GM12875 (cell line): ENCODE data around the gene GALT.

Source experiments
- H3K4me3 ChIP-seq: one replicate; pipeline ENCODE4 v1.5.1; 2011; ENCODE audit warnings: low read depth, low read length, control low read depth
- CTCF ChIP-seq: IDR thresholded peaks from 2 replicates; pipeline ENCODE4 v1.5.1; 2011; ENCODE audit warnings: low read depth, mild to moderate bottlenecking, control low read depth, inconsistent platforms, low read length, moderate library complexity, borderline replicate concordance; ENCODE audit not compliant: insufficient read depth

Gene GALT

GRCh38 chr9:34690983-34691935, 44.8 kb downstream of the GALT start, which contains the start of gene CCL19:
Gene CCL19 (minus strand): TSS chr9:34691276. CDS start chr9:34691139, 137 bp downstream.
- no peak for TF ChIP-seq CTCF
- H3K4me3 ChIP-seq, result no peak within 1 kb of the TSS

GRCh38 chr9:34691936-34692315, 45.5 kb downstream of the GALT start:
- TF ChIP-seq CTCF, result no peak
- no peak overlapping the region for H3K4me3 ChIP-seq

GRCh38 chr9:34693560-34693959, 47.1 kb downstream of the GALT start:
- TF ChIP-seq CTCF, result no peak

GRCh38 chr9:34694811-34695210, 48.3 kb downstream of the GALT start:
- no peak for TF ChIP-seq CTCF
- H3K4me3 ChIP-seq, result no peak overlapping the region

More at GRCh38 chr9:34693560-34693959, 47.1 kb downstream of the GALT start:
- H3K4me3 ChIP-seq, result no peak overlapping the region
